Left lung (tissue), 10 donors: ENCODE results near the gene CAD. TPM values are rescaled to one million over a fixed set of nuclear protein-coding genes. Genes with fewer than 3 reads are reported as not detected.
"Not testable (repeated sequence)": the region's sequence is repeated elsewhere in the genome, so short reads cannot be mapped to it uniquely, and the experiment has no call there.

ENCODE experiments used
- ATAC-seq: fragments of 200-7000 bp; cut with Tn5 transposase; one replicate; pipeline ENCODE4 v1.9.1; 2020; ENCODE audit warnings: moderate library complexity
- DNase-seq, 4 donors: peaks; one replicate each; pipeline ENCODE4 v3.0.0-alpha.2; 2013 to 2020
- H3K27ac ChIP-seq, 2 donors: fragments of 200-600 bp; sonication (generic) in 1 of 2; one replicate each; pipeline versions ENCODE4 v1.5.0 to v1.8.0; 2020 to 2021
- H3K27me3 ChIP-seq, 2 donors: fragments of 200-600 bp; sonication (generic) in 1 of 2; one replicate each; pipeline versions ENCODE4 v1.5.0 to v1.8.0; 2020 to 2021
- H3K36me3 ChIP-seq, 2 donors: fragments of 200-600 bp; sonication (generic) in 1 of 2; one replicate each; pipeline versions ENCODE4 v1.5.0 to v1.8.0; 2020 to 2021
- H3K4me1 ChIP-seq, 2 donors: fragments of 200-600 bp; one replicate each; pipeline ENCODE4 v1.8.0; 2021
- H3K4me3 ChIP-seq, 2 donors: fragments of 200-600 bp; sonication (generic) in 1 of 2; one replicate each; pipeline versions ENCODE4 v1.5.0 to v1.8.0; 2020 to 2021; ENCODE audit warnings: mild to moderate bottlenecking in 1 of 2
- H3K9me3 ChIP-seq, 2 donors: fragments of 200-600 bp; sonication (generic) in 1 of 2; one replicate each; pipeline versions ENCODE4 v1.5.0 to v1.8.0; 2020 to 2021
- intact Hi-C, 2 donors: fragments of 100-400 bp; cut with DNase I; formaldehyde crosslinking; loops; one replicate each; pipeline versions ENCODE4 v1.11.2 to v1.14.2; 2022
- polyA plus RNA-seq, 6 donors: library from polyadenylated mRNA; unstranded; fragments of 120-200 nt; gene quantifications; one replicate each; pipeline ENCODE4 v1.2.1, GENCODE V29; 2013; ENCODE audit not compliant: insufficient read length in 6 of 6
- total RNA-seq, 2 donors: library from RNA; stranded (reverse); fragmentation: NEBNext Ultra II Directional; extraction: Animal tissue kit (Norgen Biotek cat#: 25700); gene quantifications; one replicate each; pipeline ENCODE4 v1.2.1, GENCODE V29; 2021
- TF ChIP-seq, protein P1 (sequence below), 2 donors: fragments of 200-600 bp; sonication (generic) in 1 of 2; IDR thresholded peaks; one replicate each; pipeline versions ENCODE4 v1.5.0 to v1.8.0; 2021; ENCODE audit warnings: antibody characterized with exemption in 2 of 2
- donor health status: DM: no; HTN: yes; CAD: no.
- donor health status: DM: no; HTN: no; CAD: no.

The CAD gene
- total and polyA plus RNA-seq, 8 donors, result 31.1 to 52.8 (median 44.9) TPM

DNA sequence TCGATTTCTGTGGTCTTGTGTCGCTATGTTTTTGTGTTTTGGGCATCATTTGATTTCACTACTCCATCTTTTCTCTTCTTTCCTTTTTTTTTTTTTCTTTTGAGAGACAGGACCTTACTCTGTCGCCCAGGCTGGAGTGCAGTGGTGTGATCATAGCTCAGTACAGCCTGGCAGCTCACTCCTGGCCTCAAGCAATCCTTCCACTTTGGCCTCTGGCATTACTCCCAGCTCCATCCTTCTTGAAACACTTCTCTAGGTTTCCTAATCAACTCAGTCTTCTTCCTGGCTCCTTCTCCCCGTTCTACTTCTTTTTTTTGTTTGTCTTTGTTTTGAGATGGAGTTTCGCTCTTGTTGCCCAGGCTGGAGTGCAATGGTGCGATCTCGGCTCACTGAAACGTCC, 41.8 kb upstream of the CAD start:
- intact Hi-C loops, result no loop called here
- DNase-seq (no peak), ATAC-seq (peak; percentile 80)
- Histone ChIP-seq H3K9me3 (no peaks in the 10 kb centered on the region), H3K4me3 (no peak overlapping the region), H3K36me3 (no peaks in the 10 kb centered on the region), H3K4me1 (peaks cover 0 to 6% of the 10 kb centered on the region in 2 donors), H3K27me3 (peaks cover 0 to 33% of the 10 kb centered on the region in 2 donors), H3K27ac (no peak overlapping the region)
- TF ChIP-seq, protein P1, sequence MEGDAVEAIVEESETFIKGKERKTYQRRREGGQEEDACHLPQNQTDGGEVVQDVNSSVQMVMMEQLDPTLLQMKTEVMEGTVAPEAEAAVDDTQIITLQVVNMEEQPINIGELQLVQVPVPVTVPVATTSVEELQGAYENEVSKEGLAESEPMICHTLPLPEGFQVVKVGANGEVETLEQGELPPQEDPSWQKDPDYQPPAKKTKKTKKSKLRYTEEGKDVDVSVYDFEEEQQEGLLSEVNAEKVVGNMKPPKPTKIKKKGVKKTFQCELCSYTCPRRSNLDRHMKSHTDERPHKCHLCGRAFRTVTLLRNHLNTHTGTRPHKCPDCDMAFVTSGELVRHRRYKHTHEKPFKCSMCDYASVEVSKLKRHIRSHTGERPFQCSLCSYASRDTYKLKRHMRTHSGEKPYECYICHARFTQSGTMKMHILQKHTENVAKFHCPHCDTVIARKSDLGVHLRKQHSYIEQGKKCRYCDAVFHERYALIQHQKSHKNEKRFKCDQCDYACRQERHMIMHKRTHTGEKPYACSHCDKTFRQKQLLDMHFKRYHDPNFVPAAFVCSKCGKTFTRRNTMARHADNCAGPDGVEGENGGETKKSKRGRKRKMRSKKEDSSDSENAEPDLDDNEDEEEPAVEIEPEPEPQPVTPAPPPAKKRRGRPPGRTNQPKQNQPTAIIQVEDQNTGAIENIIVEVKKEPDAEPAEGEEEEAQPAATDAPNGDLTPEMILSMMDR (IDR thresholded peaks at IDR 0.05), result no peak

DNA sequence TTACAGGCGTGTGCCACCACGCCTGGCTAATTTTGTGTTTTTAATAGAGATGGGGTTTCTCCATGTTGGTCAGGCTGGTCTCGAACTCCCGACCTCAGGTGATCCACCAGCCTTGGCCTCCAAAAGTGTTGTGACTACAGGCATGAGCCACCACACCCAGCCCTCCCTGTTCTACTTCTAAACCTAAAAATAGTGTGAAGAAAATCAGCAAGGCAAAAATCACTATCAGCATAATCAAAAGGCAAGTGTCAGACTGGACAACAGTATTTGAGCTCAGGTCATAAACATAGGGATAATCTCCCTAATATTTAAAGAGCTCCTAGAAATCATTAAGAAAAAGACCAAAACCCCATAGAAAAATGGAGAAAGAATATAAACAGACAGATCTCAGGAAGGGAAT, 41.4 kb upstream of the CAD start:
- H3K36me3 ChIP-seq, H3K4me3 ChIP-seq, H3K27ac ChIP-seq, H3K9me3 ChIP-seq, ATAC-seq, DNase-seq, intact Hi-C loops, H3K4me1 ChIP-seq: not testable (repeated sequence)
- H3K27me3 ChIP-seq, result peaks cover 0 to 33% of the 10 kb centered on the region in 2 donors

DNA sequence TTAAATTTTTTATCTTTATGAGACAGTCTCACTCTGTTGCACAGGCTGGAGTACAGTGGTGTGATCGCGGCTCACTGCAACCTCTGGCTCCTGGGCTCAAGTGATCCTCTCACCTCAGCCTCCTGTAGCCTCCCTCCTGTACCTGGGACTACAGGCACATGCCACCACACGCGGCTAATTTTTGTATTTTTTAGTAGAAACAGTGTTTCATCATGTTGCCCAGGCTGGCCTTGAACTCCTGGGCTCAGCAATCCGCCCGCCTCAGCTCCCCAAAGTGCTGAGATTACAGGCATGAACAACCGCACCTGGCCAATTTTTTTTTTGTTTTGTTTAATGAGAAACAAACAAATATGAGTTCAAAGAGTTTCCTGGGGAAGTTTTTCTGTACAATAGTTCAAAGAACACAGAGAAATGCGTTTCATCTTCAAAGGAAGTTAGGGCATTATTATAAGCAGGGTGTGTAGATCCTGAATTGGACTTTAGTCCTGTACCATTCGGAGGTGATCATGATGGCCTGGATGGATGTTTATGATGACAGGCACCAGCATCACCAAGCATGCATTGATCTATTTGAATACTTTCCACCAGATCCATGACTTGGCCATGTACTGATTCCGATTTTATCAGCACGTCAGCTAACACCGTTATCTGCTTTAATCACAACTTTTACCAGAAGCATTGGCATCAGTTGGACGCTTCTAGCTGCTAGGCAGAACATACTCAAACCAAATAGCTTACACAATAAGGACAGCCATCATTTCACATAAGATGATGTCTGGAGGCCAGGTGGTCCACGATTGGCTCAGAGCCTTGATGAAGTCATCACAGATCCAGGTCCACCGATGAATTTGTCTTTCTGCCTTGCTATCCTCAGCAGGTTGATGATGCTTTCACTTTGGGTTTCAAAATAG, 39.5 kb upstream of the CAD start:
- Histone ChIP-seq H3K4me3 (no peak overlapping the region), H3K9me3 (no peaks in the 10 kb centered on the region), H3K27me3 (peaks cover 0 to 28% of the 10 kb centered on the region in 2 donors), H3K27ac (no peak overlapping the region), H3K36me3 (no peaks in the 10 kb centered on the region), H3K4me1 (no peaks in the 10 kb centered on the region)
- intact Hi-C loops, result no loop called here
- ATAC-seq (no peak), DNase-seq (no peak)
- TF ChIP-seq, protein P1 (IDR thresholded peaks at IDR 0.05), result no peak

DNA sequence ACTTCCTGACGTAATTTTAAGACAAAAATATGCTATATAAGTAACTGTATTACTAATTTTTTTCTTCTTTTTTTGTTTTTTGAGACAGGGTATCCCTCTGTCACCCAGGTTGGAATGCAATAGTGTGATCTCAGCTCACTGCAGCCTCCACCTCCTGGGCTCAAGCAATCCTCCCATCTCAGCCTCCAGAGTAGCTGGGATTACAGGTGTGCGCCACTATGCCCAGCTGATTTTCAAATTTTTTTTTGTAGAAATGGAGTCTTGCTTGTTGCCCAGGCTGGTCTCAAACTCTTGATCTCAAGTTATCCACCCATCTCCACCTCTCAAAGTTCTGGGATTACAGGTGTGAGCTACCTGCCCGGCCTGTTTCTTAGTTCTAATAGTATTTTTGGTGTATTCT, 38.7 kb upstream of the CAD start:
- Histone ChIP-seq H3K9me3 (no peaks in the 10 kb centered on the region), H3K27me3 (peaks cover 0 to 21% of the 10 kb centered on the region in 2 donors), H3K4me1 (no peaks in the 10 kb centered on the region), H3K4me3 (no peak overlapping the region), H3K36me3 (no peaks in the 10 kb centered on the region), H3K27ac (no peak overlapping the region)
- TF ChIP-seq, protein P1 (IDR thresholded peaks at IDR 0.05), result no peak
- intact Hi-C loops, result no loop called here
- DNase-seq (no peak), ATAC-seq (no peak)

DNA sequence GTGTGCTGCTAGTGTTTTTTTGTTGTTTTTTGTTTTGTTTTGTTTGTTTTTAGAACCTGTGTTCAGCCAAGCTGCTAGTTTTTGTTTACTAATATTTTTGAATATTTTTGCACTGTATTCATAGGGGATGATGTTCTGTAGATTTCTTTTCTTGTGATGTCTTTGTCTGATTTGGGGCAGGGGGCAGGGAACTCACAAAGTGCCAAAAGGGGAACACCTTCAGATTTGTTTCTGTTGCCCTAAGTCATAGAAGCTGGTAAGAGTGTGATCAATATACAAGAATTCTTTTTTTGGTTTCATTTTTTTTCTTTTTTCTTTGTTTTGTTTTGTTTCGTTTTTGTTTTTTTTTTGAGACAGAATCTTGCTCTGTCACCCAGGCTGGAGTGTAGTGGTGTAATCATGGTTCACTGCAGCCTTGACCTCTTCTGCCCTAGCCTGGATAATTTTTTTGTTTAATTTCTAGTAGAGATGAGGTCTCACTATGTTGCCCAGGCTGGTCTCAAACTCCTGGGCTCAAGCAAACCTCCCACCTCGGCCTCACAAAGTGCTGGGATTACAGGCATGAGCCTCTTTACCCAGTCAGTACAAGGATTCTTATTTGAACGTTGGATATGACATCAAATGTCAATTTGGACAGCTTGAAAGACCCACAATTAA, 37.7 kb upstream of the CAD start:
- no peak for ATAC-seq
- no peaks in the 10 kb centered on the region for H3K9me3 ChIP-seq
- intact Hi-C loops, result no loop called here
- H3K36me3 ChIP-seq, result no peaks in the 10 kb centered on the region
- no peak overlapping the region for H3K27ac ChIP-seq
- H3K4me3 ChIP-seq, result no peak overlapping the region
- TF ChIP-seq, protein P1 (IDR thresholded peaks at IDR 0.05), result no peak
- peaks cover 0 to 21% of the 10 kb centered on the region in 2 donors for H3K27me3 ChIP-seq
- no peaks in the 10 kb centered on the region for H3K4me1 ChIP-seq
- DNase-seq, result no peak
